Endothelial cell of umbilical vein (primary cell): Measurements from ENCODE around the gene CYB5R4. TPM values are rescaled to one million over a fixed set of nuclear protein-coding genes. Genes with fewer than 3 reads are reported as not detected.

Experiments used
- BruUV-seq: library from RNA; stranded (reverse); fragments of 400-500 nt; replicated peaks from 2 replicates; lab custom pipeline; 2021; lab: Mats Ljungman, UMichigan
- CTCF ChIA-PET: fragments of 300-600, 350-600 bp; sonication (Branson Sonifier 250); formaldehyde crosslinking; loops from one replicate; lab custom pipeline; 2021; ENCODE audit warnings: antibody characterized with exemption, inconsistent platforms; lab: Charles Lee
- POLR2A ChIA-PET: fragments of 300-600, 350-600 bp; sonication (Branson Sonifier 250); formaldehyde crosslinking; loops from one replicate; lab custom pipeline; 2021; ENCODE audit warnings: antibody characterized with exemption, inconsistent platforms; lab: Charles Lee
- DNase-seq: peaks from one replicate; pipeline ENCODE4 v3.0.0-alpha.2; 2011; ENCODE audit warnings: low read depth, low spot score
- FAIRE-seq: peaks from 2 replicates; lab custom pipeline; 2011; peaks lifted over from hg19 to GRCh38; lab: Jason Lieb, UNC
- H2AFZ ChIP-seq: 2 replicates; pipeline ENCODE4 v1.6.0; 2012; ENCODE audit warnings: low read depth, low read length, control low read depth, inconsistent platforms
- H3K27ac ChIP-seq: 2 replicates; pipeline ENCODE4 v1.5.1; 2011; ENCODE audit warnings: low read depth, mild to moderate bottlenecking, control low read depth, low read length, moderate library complexity; ENCODE audit not compliant: insufficient read depth
- H3K27me3 ChIP-seq, 2 experiments: 2 replicates each; pipeline versions ENCODE4 v1.6.0 to v1.6.1; 2011; ENCODE audit warnings: low read length in 2 of 2, mixed read lengths in 1 of 2; ENCODE audit not compliant: control insufficient read depth in 2 of 2, insufficient read depth in 2 of 2
- H3K36me3 ChIP-seq, 2 experiments: 2 replicates in 1 of 2; 3 replicates in 1 of 2; pipeline ENCODE4 v1.5.1; 2011; ENCODE audit warnings: low read length in 2 of 2, mild to moderate bottlenecking in 1 of 2, moderate library complexity in 1 of 2; ENCODE audit not compliant: control insufficient read depth in 2 of 2, insufficient read depth in 2 of 2; ENCODE audit errors: extremely low read depth in 1 of 2
- H3K4me1 ChIP-seq: 3 replicates; pipeline ENCODE4 v1.5.1; 2011; ENCODE audit warnings: mild to moderate bottlenecking, low read length; ENCODE audit not compliant: control insufficient read depth, insufficient read depth; ENCODE audit errors: extremely low read depth
- H3K4me2 ChIP-seq: 2 replicates; pipeline ENCODE4 v1.6.1; 2011; ENCODE audit warnings: low read length, control low read depth, mixed read lengths; ENCODE audit not compliant: insufficient read depth
- H3K4me3 ChIP-seq, 3 experiments: fragments of 200-600 bp in 1 of 3; sonication (generic), shearing (Covaris generic) in 1 of 3; replicated peaks in 1 of 3; 2 replicates each; pipeline ENCODE4 v1.5.1; 2011 to 2016; ENCODE audit warnings: control low read depth in 3 of 3, low read length in 3 of 3, mild to moderate bottlenecking in 2 of 3, inconsistent platforms in 1 of 3, low read depth in 1 of 3, moderate library complexity in 1 of 3; ENCODE audit not compliant: insufficient read depth in 1 of 3
- H3K79me2 ChIP-seq: 2 replicates; pipeline ENCODE4 v1.6.0; 2012; ENCODE audit warnings: low read length, inconsistent platforms; ENCODE audit not compliant: control insufficient read depth, insufficient read depth
- H3K9ac ChIP-seq: replicated peaks from 2 replicates; pipeline ENCODE3; 2011; ENCODE audit warnings: low read length, control low read depth; ENCODE audit not compliant: insufficient read depth; ENCODE audit errors: extremely low read depth
- H3K9me1 ChIP-seq: replicated peaks from 3 replicates; pipeline ENCODE4 v1.6.0; 2011; ENCODE audit warnings: mild to moderate bottlenecking, low read length; ENCODE audit not compliant: control insufficient read depth, insufficient read depth; ENCODE audit errors: extremely low read depth
- H3K9me3 ChIP-seq: replicated peaks from 2 replicates; pipeline ENCODE4 v1.5.1; 2012; ENCODE audit warnings: low read length, inconsistent platforms; ENCODE audit not compliant: control insufficient read depth, insufficient read depth
- H4K20me1 ChIP-seq: replicated peaks from 2 replicates; pipeline ENCODE3; 2011; ENCODE audit warnings: mild to moderate bottlenecking, low read length; ENCODE audit not compliant: control insufficient read depth, insufficient read depth; ENCODE audit errors: extremely low read depth
- EZH2 ChIP-seq: IDR thresholded peaks from 2 replicates; pipeline ENCODE4 v1.6.1; 2012; ENCODE audit warnings: borderline replicate concordance, low read depth, mild to moderate bottlenecking, moderate library complexity, low read length, inconsistent platforms; ENCODE audit not compliant: severe bottlenecking
- FOS ChIP-seq: IDR thresholded peaks from 2 replicates; pipeline ENCODE4 v1.6.1; 2011; ENCODE audit warnings: mild to moderate bottlenecking, low read length, moderate library complexity, borderline replicate concordance; ENCODE audit not compliant: insufficient read depth
- GATA2 ChIP-seq: IDR thresholded peaks from 2 replicates; pipeline ENCODE4 v1.7.0; 2011; ENCODE audit warnings: low read depth, mild to moderate bottlenecking, moderate library complexity, mixed read lengths, low read length; ENCODE audit not compliant: insufficient read length, insufficient read depth
- JUN ChIP-seq: IDR thresholded peaks from 2 replicates; pipeline ENCODE4 v1.6.1; 2011; ENCODE audit warnings: borderline replicate concordance, low read depth; ENCODE audit not compliant: insufficient read length, insufficient read depth
- MYC ChIP-seq: IDR thresholded peaks from one replicate; pipeline ENCODE4 v1.6.1; 2011; ENCODE audit warnings: mild to moderate bottlenecking, low read depth, low read length
- POLR2A ChIP-seq: IDR thresholded peaks from 2 replicates; pipeline ENCODE4 v1.6.1; 2012; ENCODE audit warnings: low read depth, mild to moderate bottlenecking, control low read depth, low read length
- POLR2AphosphoS5 ChIP-seq: IDR thresholded peaks from 2 replicates; pipeline ENCODE4 v1.6.1; 2012; ENCODE audit warnings: low read depth, mild to moderate bottlenecking, control low read depth, low read length, moderate library complexity; ENCODE audit not compliant: insufficient read depth
- dilution Hi-C: fragments of 300-500 bp; cut with MboI; formaldehyde crosslinking; loops from one replicate; pipeline ENCODE4 v1.15.0; 2019; ENCODE audit warnings: low sequenced_read_pairs; ENCODE audit not compliant: extremely low pct_ligation_motif_present
- intact Hi-C: fragments of 100-400 bp; cut with micrococcal nuclease; formaldehyde crosslinking; loops from one replicate; pipeline ENCODE4 v1.10.0; 2022
- polyA plus RNA-seq, 4 experiments: library from polyadenylated mRNA; depleted of rRNA in 3 of 4; stranded (reverse) in 3 of 4; unstranded in 1 of 4; fragments of >200 nt; gene quantifications; 2 replicates each; pipeline versions ENCODE4 v1.2.1 to v1.2.3, GENCODE V29; 2011 to 2012; ENCODE audit warnings: missing spikeins in 1 of 4
- total RNA-seq: library from RNA; stranded (reverse); gene quantifications from 2 replicates; pipeline ENCODE4 v1.2.3, GENCODE V29; 2021
- TF ChIP-seq, protein P1 (sequence below), 2 donors: IDR thresholded peaks; 1 replicate in 1 of 2; 2 replicates in 1 of 2; pipeline ENCODE4 v1.5.1; 2011; ENCODE audit warnings: low read length in 2 of 2, mild to moderate bottlenecking in 2 of 2, moderate library complexity in 2 of 2, control low read depth in 1 of 2, inconsistent platforms in 1 of 2, low read depth in 1 of 2; ENCODE audit not compliant: insufficient read depth in 1 of 2; ENCODE audit errors: extremely low read depth in 1 of 2

Gene CYB5R4
- total and polyA plus RNA-seq, 2 donors (not counting 3 experiments of a cell fraction or from before 2014, with no cell fraction given): 3.1 to 13.4 TPM

DNA sequence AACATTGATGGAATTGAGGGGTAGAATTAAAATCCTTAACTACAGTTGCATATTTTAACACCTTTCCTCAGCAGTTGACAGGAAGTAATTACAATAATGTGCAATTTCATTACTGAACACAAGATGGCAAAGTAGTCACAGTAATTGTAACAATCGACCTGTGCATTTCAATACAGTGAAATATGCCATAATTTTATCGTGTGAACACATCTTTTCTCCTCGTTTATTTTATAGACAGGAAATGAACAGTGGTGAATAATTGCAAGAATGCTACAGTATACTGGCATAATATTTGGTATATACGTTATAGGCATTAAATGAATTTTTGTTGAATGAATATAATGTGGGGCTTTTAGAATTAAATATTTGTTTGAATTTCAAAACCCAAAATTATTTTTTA lies 25.0 kb downstream of the CYB5R4 start:
- DNase-seq (peak; percentile 84), FAIRE-seq (peak; percentile 87)
- ChIA-PET POLR2A (no interaction called here), CTCF (interaction anchor here (0.7 to 2.7 kb wide), 6 partner anchors 269 to 344 kb away, joined by 3 to 18 read pairs (median 10); partner anchors contain the start of gene CEP162)
- peak overlapping the region; percentile 55 for H3K4me2 ChIP-seq
- H3K4me1 ChIP-seq: peaks cover 9% of the 10 kb centered on the region
- H3K27ac ChIP-seq: no peak overlapping the region
- no peaks in the 10 kb centered on the region for H3K79me2 ChIP-seq
- no peaks in the 10 kb centered on the region for H3K9me3 ChIP-seq
- intact Hi-C loops: loop anchor here (1.0 to 10.0 kb wide), 10 partner anchors 142 to 1440 kb away; partner anchors contain the start of gene CEP162
- no peak overlapping the region for H2AFZ ChIP-seq
- H3K9ac ChIP-seq: no peak overlapping the region
- BruUV-seq: no TSS peak
- dilution Hi-C loops: no loop called here
- no peaks in the 10 kb centered on the region for H3K27me3 ChIP-seq
- no peaks in the 10 kb centered on the region for H3K9me1 ChIP-seq
- TF ChIP-seq MYC (no peak), JUN (peak; percentile 39), GATA2 (peak; percentile 61)
- TF ChIP-seq, protein P1, sequence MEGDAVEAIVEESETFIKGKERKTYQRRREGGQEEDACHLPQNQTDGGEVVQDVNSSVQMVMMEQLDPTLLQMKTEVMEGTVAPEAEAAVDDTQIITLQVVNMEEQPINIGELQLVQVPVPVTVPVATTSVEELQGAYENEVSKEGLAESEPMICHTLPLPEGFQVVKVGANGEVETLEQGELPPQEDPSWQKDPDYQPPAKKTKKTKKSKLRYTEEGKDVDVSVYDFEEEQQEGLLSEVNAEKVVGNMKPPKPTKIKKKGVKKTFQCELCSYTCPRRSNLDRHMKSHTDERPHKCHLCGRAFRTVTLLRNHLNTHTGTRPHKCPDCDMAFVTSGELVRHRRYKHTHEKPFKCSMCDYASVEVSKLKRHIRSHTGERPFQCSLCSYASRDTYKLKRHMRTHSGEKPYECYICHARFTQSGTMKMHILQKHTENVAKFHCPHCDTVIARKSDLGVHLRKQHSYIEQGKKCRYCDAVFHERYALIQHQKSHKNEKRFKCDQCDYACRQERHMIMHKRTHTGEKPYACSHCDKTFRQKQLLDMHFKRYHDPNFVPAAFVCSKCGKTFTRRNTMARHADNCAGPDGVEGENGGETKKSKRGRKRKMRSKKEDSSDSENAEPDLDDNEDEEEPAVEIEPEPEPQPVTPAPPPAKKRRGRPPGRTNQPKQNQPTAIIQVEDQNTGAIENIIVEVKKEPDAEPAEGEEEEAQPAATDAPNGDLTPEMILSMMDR (IDR thresholded peaks at IDR 0.05; ENCODE audit: extremely low read depth in 1 of 2, insufficient read depth in 1 of 2, low read depth in 1 of 2, low read length in 2 of 2): peak; percentile 41 to 59
- H3K4me3 ChIP-seq: no peak overlapping the region
- H3K36me3 ChIP-seq: no peaks in the 10 kb centered on the region
- no peaks in the 10 kb centered on the region for H4K20me1 ChIP-seq

GRCh38 chr6:83885984-83886383 lies 26.5 kb downstream of the CYB5R4 start:
- Histone ChIP-seq H3K27me3 (no peaks in the 10 kb centered on the region), H3K4me3 (no peak overlapping the region), H3K4me2 (no peak overlapping the region), H3K9me3 (no peaks in the 10 kb centered on the region), H3K9ac (no peak overlapping the region), H4K20me1 (no peaks in the 10 kb centered on the region), H3K27ac (no peak overlapping the region), H3K4me1 (peaks cover 9% of the 10 kb centered on the region), H3K36me3 (no peaks in the 10 kb centered on the region), H3K79me2 (no peaks in the 10 kb centered on the region), H2AFZ (no peak overlapping the region), H3K9me1 (no peaks in the 10 kb centered on the region)
- ChIA-PET POLR2A (no interaction called here), CTCF (interaction anchor here (0.6 to 1.7 kb wide), 6 partner anchors 327 to 1437 kb away, joined by 3 to 9 read pairs (median 3); partner anchors contain the start of gene CEP162)
- dilution Hi-C loops (no loop called here), intact Hi-C loops (loop anchor here (2.0 to 10.0 kb wide), 3 partner anchors 141 to 1439 kb away; no protein-coding TSS in a partner anchor)
- no peak for FAIRE-seq
- no TSS peak for BruUV-seq
- DNase-seq: no peak
- no peak for TF ChIP-seq POLR2AphosphoS5
- TF ChIP-seq, protein P1 (IDR thresholded peaks at IDR 0.05; ENCODE audit: extremely low read depth in 1 of 2, insufficient read depth in 1 of 2, low read depth in 1 of 2, low read length in 2 of 2): no peak
- TF ChIP-seq FOS: no peak
- TF ChIP-seq EZH2: no peak
- no peak for TF ChIP-seq MYC
- no peak for TF ChIP-seq POLR2A
